ENCODE data around the gene UFM1. TPM values are rescaled to one million over a fixed set of nuclear protein-coding genes. Genes with fewer than 3 reads are reported as not detected.

Gene UFM1
- total RNA-seq: 82.3 and 103 TPM in 2 replicates

DNA sequence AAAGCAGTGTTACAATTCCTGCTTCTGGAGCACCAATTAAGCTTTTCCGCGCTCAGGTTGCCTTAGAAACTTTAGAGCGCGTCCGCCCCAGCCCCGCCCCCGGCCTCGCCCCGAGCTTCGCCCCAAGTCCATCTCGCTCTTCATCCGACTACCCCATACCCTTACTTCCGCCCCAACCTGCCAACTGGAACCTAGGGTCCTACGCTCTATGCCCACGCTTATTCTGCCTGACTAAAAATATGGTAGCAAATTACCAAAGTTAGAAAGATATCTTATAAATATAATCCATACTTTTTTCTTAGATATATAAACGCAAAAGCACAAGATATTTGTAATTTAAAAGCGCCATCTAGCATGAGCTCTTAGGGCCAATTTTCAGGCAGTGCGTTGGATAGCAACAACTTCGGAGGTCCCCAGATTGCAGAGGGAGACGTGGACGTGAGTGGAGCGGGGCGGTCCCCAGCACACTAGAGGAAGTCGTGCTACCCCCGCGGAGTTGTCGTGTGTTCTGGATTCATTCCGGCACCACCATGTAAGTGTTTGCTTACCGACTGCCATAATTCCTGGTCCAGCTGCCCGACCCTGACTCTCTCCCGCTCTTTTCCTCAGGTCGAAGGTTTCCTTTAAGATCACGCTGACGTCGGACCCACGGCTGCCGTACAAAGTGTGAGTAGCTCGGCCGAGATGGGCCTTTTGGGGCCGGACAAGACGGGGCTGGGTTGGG, at the start of gene UFM1:
UFM1 (plus strand) TSS at position 462 of the 724 bp plus-strand sequence; CDS start at position 531, 69 bp downstream.

